HEK293T (cell line): ENCODE data around the gene MED15.

Experiments used
- FOXK2 ChIP-seq: fragments of 450-650 bp; IDR thresholded peaks from 2 replicates; pipeline ENCODE4 v1.6.1; 2016; ENCODE audit warnings: mild to moderate bottlenecking
- NFRKB ChIP-seq: fragments of 450-650 bp; IDR thresholded peaks from 2 replicates; pipeline ENCODE4 v1.6.1; 2016; ENCODE audit warnings: mild to moderate bottlenecking, moderate library complexity

DNA sequence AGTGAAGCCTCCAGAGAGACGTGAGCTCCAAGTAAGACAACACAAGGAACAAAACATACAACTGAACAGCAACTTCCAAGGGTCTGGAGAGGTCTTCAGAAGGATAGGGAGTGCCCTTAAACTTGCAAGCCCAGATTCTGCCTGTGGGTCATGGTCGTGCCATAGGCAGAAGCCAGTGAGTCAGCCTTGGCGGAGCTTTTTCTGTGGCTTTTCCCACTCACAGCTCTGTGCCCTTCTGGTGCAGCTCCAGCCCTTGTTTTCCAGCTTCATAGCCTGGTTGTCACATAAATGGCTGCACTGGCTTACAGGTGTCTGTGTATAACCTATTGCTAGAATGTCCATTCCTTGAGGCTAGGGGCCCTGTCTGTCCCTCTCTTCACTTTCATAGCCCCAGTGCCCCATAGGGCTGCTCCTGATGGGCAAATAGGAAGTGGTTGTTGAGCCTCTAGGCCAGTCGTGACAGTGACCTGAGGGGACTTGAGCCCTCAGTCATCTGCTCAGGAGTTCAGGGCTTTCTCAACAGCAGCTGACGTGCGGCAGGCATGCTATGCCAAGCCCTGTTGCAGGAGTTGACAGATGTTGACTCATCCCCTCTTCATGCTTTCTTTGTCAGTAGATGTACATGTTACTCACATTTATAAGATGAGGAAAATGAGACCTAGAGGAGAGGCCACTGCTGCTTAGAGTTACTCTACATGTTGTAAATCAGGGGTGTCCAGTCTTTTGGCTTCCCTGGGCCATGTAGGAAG lies 7.4 kb downstream of the MED15 start:
- TF ChIP-seq FOXK2, result no peak
- no peak for TF ChIP-seq NFRKB
